Kidney (tissue), 14 donors: ENCODE results near the gene SMAGP. TPM values are rescaled to one million over a fixed set of nuclear protein-coding genes. Genes with fewer than 3 reads are reported as not detected.
"Not testable (repeated sequence)": the region's sequence is repeated elsewhere in the genome, so short reads cannot be mapped to it uniquely, and the experiment has no call there.

Source experiments
- DNase-seq, 5 donors: peaks; one replicate each; pipeline ENCODE4 v3.0.0-alpha.2; 2013 to 2020
- FAIRE-seq: peaks from 2 replicates; lab custom pipeline; 2012; peaks lifted over from hg19 to GRCh38; lab: Jason Lieb, UNC
- H3K27ac ChIP-seq, 2 donors: one replicate each; pipeline ENCODE4 v1.7.0; 2013; ENCODE audit warnings: low read depth in 2 of 2, low read length in 2 of 2, inconsistent platforms in 1 of 2
- H3K27me3 ChIP-seq: one replicate; pipeline ENCODE4 v1.7.1; 2013; ENCODE audit warnings: low read length, inconsistent platforms; ENCODE audit not compliant: control insufficient read depth, insufficient read depth
- H3K36me3 ChIP-seq, 3 donors: one replicate each; pipeline versions ENCODE4 v1.7.0 to v1.7.1; 2013; ENCODE audit warnings: low read length in 3 of 3, control low read depth in 1 of 3, inconsistent platforms in 1 of 3; ENCODE audit not compliant: insufficient read depth in 3 of 3, control insufficient read depth in 2 of 3
- H3K4me1 ChIP-seq, 3 donors: one replicate each; pipeline versions ENCODE4 v1.7.0 to v1.7.1; 2013; ENCODE audit warnings: low read length in 3 of 3, inconsistent platforms in 1 of 3, low read depth in 1 of 3; ENCODE audit not compliant: control insufficient read depth in 2 of 3, insufficient read depth in 2 of 3
- H3K4me3 ChIP-seq, 3 donors: one replicate each; pipeline versions ENCODE4 v1.7.0 to v1.8.1; 2013; ENCODE audit warnings: low read length in 3 of 3, control low read depth in 1 of 3, inconsistent platforms in 1 of 3
- H3K9ac ChIP-seq, 3 donors: one replicate each; pipeline versions ENCODE4 v1.7.0 to v1.7.1; 2013; ENCODE audit warnings: low read length in 3 of 3, control low read depth in 1 of 3, inconsistent platforms in 1 of 3
- H3K9me3 ChIP-seq, 3 donors: one replicate each; pipeline versions ENCODE4 v1.7.0 to v1.7.1; 2013; ENCODE audit warnings: low read length in 3 of 3, control low read depth in 1 of 3, inconsistent platforms in 1 of 3; ENCODE audit not compliant: control insufficient read depth in 2 of 3, insufficient read depth in 1 of 3
- CTCF ChIP-seq: IDR thresholded peaks from 3 replicates; pipeline ENCODE4 v1.5.1; 2012; ENCODE audit warnings: mild to moderate bottlenecking, moderate library complexity, borderline replicate concordance; ENCODE audit not compliant: insufficient read depth; ENCODE audit errors: extremely low read depth
- intact Hi-C: fragments of 100-400 bp; cut with DNase I; formaldehyde crosslinking; loops from one replicate; pipeline ENCODE4 v1.11.1; 2022
- polyA plus RNA-seq: library from polyadenylated mRNA; stranded (reverse); fragments of 350-450 nt; fragmentation: Illumina TruSeq; extraction: RNeasy Lipid Tissue Mini Kit (QIAGEN cat#74804); gene quantifications from one replicate; pipeline ENCODE4 v1.2.3, GENCODE V29; 2014; ENCODE audit warnings: low read depth, low replicate concordance; ENCODE audit not compliant: insufficient read depth
- total RNA-seq: library from RNA; stranded (reverse); fragmentation: NEBNext Ultra II Directional; extraction: Animal tissue kit (Norgen Biotek cat#: 25700); gene quantifications from one replicate; pipeline ENCODE4 v1.2.1, GENCODE V29; 2021
- donor health status: control.
- donor health status: control.
- donor health status: control.
- donor health status: control.
- donor health status: control.
- donor health status: DM: yes; HTN: yes; CAD: no.
- donor health status: Normal renal cell carcinoma (clear cell type).

Gene SMAGP
- total and polyA plus RNA-seq, 2 donors from 2014 or later: 22.8 to 28.5 TPM

- DNase-seq: no peak
- no peak for FAIRE-seq
- Histone ChIP-seq H3K27ac (no peak overlapping the region), H3K4me3 (no peak overlapping the region), H3K27me3 (no peaks in the 10 kb centered on the region), H3K4me1 (no peaks in the 10 kb centered on the region), H3K9ac (no peak overlapping the region), H3K9me3 (no peaks in the 10 kb centered on the region), H3K36me3 (no peaks in the 10 kb centered on the region)
- TF ChIP-seq CTCF: no peak
- intact Hi-C loops: no loop called here
Observed at GRCh38 chr12:51285843-51286242, 15.6 kb upstream of the SMAGP start.

- no peaks in the 10 kb centered on the region for H3K27me3 ChIP-seq
- H3K4me3 ChIP-seq: no peak overlapping the region
- H3K4me1 ChIP-seq: no peaks in the 10 kb centered on the region
- no peaks in the 10 kb centered on the region for H3K36me3 ChIP-seq
- no peak overlapping the region for H3K9ac ChIP-seq
- H3K9me3 ChIP-seq: no peaks in the 10 kb centered on the region
- H3K27ac ChIP-seq: no peak overlapping the region
- FAIRE-seq: no peak
- TF ChIP-seq CTCF: no peak
- intact Hi-C loops: no loop called here
- no peak for DNase-seq
Observed at GRCh38 chr12:51281202-51281924, 11.1 kb upstream of the SMAGP start.

GRCh38 chr12:51275088-51275487 lies 4.9 kb upstream of the SMAGP start:
- no peak for FAIRE-seq

GRCh38 chr12:51272810-51273209 lies 2.6 kb upstream of the SMAGP start:
- not testable (repeated sequence) for DNase-seq

More at GRCh38 chr12:51275088-51275487, 4.9 kb upstream of the SMAGP start:
- TF ChIP-seq CTCF: no peak
- intact Hi-C loops: no loop called here
- Histone ChIP-seq H3K4me1 (no peaks in the 10 kb centered on the region), H3K27me3 (peaks cover 2% of the 10 kb centered on the region), H3K4me3 (no peak overlapping the region), H3K27ac (no peak overlapping the region), H3K9ac (no peak overlapping the region), H3K36me3 (no peaks in the 10 kb centered on the region), H3K9me3 (no peaks in the 10 kb centered on the region)
- DNase-seq: no peak

More at GRCh38 chr12:51272810-51273209, 2.6 kb upstream of the SMAGP start:
- H3K27ac ChIP-seq, H3K9me3 ChIP-seq, intact Hi-C loops, H3K36me3 ChIP-seq, H3K9ac ChIP-seq, H3K4me3 ChIP-seq, FAIRE-seq, H3K27me3 ChIP-seq, H3K4me1 ChIP-seq: not testable (repeated sequence)
